B cell (primary cell): Measurements from ENCODE around the gene CNTN4. TPM values are rescaled to one million over a fixed set of nuclear protein-coding genes. Genes with fewer than 3 reads are reported as not detected.

Experiments
- ATAC-seq: fragments of 200-7000 bp; cut with Tn5 transposase; one replicate; pipeline ENCODE4 v1.10.0; 2021; ENCODE audit warnings: low read depth, mild to moderate bottlenecking, moderate number of reproducible peaks, moderate library complexity
- CTCF ChIA-PET: fragments of 350-600 bp; sonication (Branson Sonifier 250); formaldehyde crosslinking; loops from one replicate; lab custom pipeline; 2021; ENCODE audit warnings: antibody characterized with exemption, inconsistent platforms; lab: Charles Lee
- POLR2A ChIA-PET: fragments of 350-600 bp; sonication (Branson Sonifier 250); formaldehyde crosslinking; loops from one replicate; lab custom pipeline; 2021; ENCODE audit warnings: antibody characterized with exemption; lab: Charles Lee
- DNase-seq: peaks from one replicate; pipeline ENCODE4 v3.0.0; 2013
- H2AFZ ChIP-seq: 2 replicates; pipeline ENCODE4 v1.6.1; 2012; ENCODE audit warnings: mild to moderate bottlenecking, low read depth, low read length; ENCODE audit not compliant: insufficient read depth, poor library complexity, severe bottlenecking
- H3K27ac ChIP-seq, 2 donors: 1 replicate in 1 of 2; 2 replicates in 1 of 2; pipeline ENCODE4 v1.5.1; 2012 to 2013; ENCODE audit warnings: low read length in 2 of 2, mild to moderate bottlenecking in 2 of 2, moderate library complexity in 1 of 2
- H3K27me3 ChIP-seq, 4 experiments: fragments of 200-600 bp in 1 of 4; sonication (generic) in 1 of 4; replicated peaks in 1 of 4; 1 replicate in 2 of 4; 2 replicates in 2 of 4; pipeline versions ENCODE4 v1.6.1 to v1.7.0; 2013 to 2016; ENCODE audit warnings: low read length in 3 of 4, mild to moderate bottlenecking in 2 of 4, mixed read lengths in 1 of 4, moderate library complexity in 1 of 4; ENCODE audit not compliant: insufficient read depth in 4 of 4, control insufficient read depth in 3 of 4; ENCODE audit errors: control extremely low read depth in 1 of 4
- H3K36me3 ChIP-seq, 2 experiments: replicated peaks in 1 of 2; 1 replicate in 1 of 2; 2 replicates in 1 of 2; pipeline versions ENCODE4 v1.6.1 to v1.7.1; 2013; ENCODE audit warnings: low read length in 1 of 2; ENCODE audit not compliant: insufficient read depth in 2 of 2, control insufficient read depth in 1 of 2; ENCODE audit errors: control extremely low read depth in 1 of 2, extremely low read depth in 1 of 2
- H3K4me1 ChIP-seq, 2 donors: fragments of 200-600 bp in 1 of 2; sonication (generic) in 1 of 2; 1 replicate in 1 of 2; 2 replicates in 1 of 2; pipeline versions ENCODE4 v1.5.1 to v1.6.1; 2013 to 2017; ENCODE audit warnings: low read length in 2 of 2; ENCODE audit not compliant: control insufficient read depth in 2 of 2, insufficient read depth in 2 of 2
- H3K4me2 ChIP-seq: replicated peaks from 2 replicates; pipeline ENCODE3; 2012; ENCODE audit warnings: mild to moderate bottlenecking, low read depth, low read length; ENCODE audit not compliant: poor library complexity, severe bottlenecking
- H3K4me3 ChIP-seq, 5 experiments: fragments of 200-600 bp in 1 of 5; sonication (generic) in 1 of 5; 1 replicate in 3 of 5; 2 replicates in 2 of 5; pipeline versions ENCODE4 v1.5.1 to v1.7.0; 2011 to 2016; ENCODE audit warnings: low read length in 4 of 5, mild to moderate bottlenecking in 4 of 5, low read depth in 2 of 5, control low read depth in 1 of 5, moderate library complexity in 1 of 5; ENCODE audit not compliant: insufficient read depth in 1 of 5; ENCODE audit errors: control extremely low read depth in 1 of 5, extremely low read depth in 1 of 5
- H3K79me2 ChIP-seq: fragments of 200-600 bp; sonication (generic); one replicate; pipeline ENCODE4 v1.6.0; 2016; ENCODE audit warnings: low read length; ENCODE audit not compliant: control insufficient read depth, insufficient read depth
- H3K9ac ChIP-seq: fragments of 200-600 bp; sonication (generic); 2 replicates; pipeline ENCODE4 v1.6.1; 2017; ENCODE audit warnings: mild to moderate bottlenecking, low read length, moderate library complexity
- H3K9me3 ChIP-seq, 3 donors: one replicate each; pipeline versions ENCODE4 v1.6.1 to v1.7.1; 2013; ENCODE audit warnings: low read length in 2 of 3; ENCODE audit not compliant: control insufficient read depth in 2 of 3, insufficient read depth in 1 of 3; ENCODE audit errors: control extremely low read depth in 1 of 3
- H4K20me1 ChIP-seq: 2 replicates; pipeline ENCODE4 v1.6.0; 2012; ENCODE audit warnings: mild to moderate bottlenecking, low read length; ENCODE audit not compliant: insufficient read depth, control insufficient read depth, poor library complexity, severe bottlenecking
- H3K27ac Mint-ChIP-seq: one replicate; pipeline ENCODE4 v1.8.0; 2021; ENCODE audit warnings: mixed read lengths
- H3K27me3 Mint-ChIP-seq: one replicate; pipeline ENCODE4 v1.8.0; 2021; ENCODE audit warnings: mixed read lengths
- H3K4me1 Mint-ChIP-seq: one replicate; pipeline ENCODE4 v1.8.0; 2021; ENCODE audit warnings: mixed read lengths
- H3K4me3 Mint-ChIP-seq: one replicate; pipeline ENCODE4 v1.8.0; 2021; ENCODE audit warnings: mixed read lengths
- H3K9me3 Mint-ChIP-seq: one replicate; pipeline ENCODE4 v1.8.0; 2022; ENCODE audit warnings: mixed read lengths; ENCODE audit not compliant: insufficient read depth
- CTCF ChIP-seq: fragments of 200-600 bp; IDR thresholded peaks from one replicate; pipeline ENCODE4 v1.8.0; 2022; ENCODE audit warnings: antibody characterized with exemption, mild to moderate bottlenecking
- EZH2 ChIP-seq: IDR thresholded peaks from 2 replicates; pipeline ENCODE4 v1.6.1; 2012; ENCODE audit warnings: borderline replicate concordance, low read depth, mild to moderate bottlenecking, moderate library complexity, low read length; ENCODE audit not compliant: insufficient read depth, poor library complexity, severe bottlenecking
- WGBS: methylation state at CpG from one replicate; pipeline ENCODE4 v1.1.5; 2013; ENCODE audit warnings: missing lambda C conversion rate; ENCODE audit not compliant: insufficient coverage; 5-methylcytosine and 5-hydroxymethylcytosine counted together
- intact Hi-C: fragments of 100-400 bp; cut with micrococcal nuclease; formaldehyde crosslinking; loops from one replicate; pipeline ENCODE4 v1.10.0; 2022
- polyA plus RNA-seq: library from polyadenylated mRNA; depleted of rRNA; stranded (reverse); fragments of >200 nt; gene quantifications from 2 replicates; pipeline ENCODE4 v1.2.3, GENCODE V29; 2012
- total RNA-seq, 2 donors: library from RNA; stranded (reverse); fragments of 120-200 nt in 1 of 2; gene quantifications; 1 replicate in 1 of 2; 2 replicates in 1 of 2; pipeline versions ENCODE4 v1.2.3 to v1.2.4, GENCODE V29; 2013 to 2022

Gene CNTN4
- total and polyA plus RNA-seq, 2 donors (not counting 1 experiment from before 2014, with no cell fraction given), result 0.05 TPM; not detected in 1

- H3K4me2 ChIP-seq, result no peak overlapping the region
- CTCF ChIA-PET, result no interaction called here
- no CpG with 5 or more reads among the region's 5 CpGs for WGBS
These were observed 723.9 kb downstream of the CNTN4 start for GRCh38 chr3:2822611-2823010.

DNA sequence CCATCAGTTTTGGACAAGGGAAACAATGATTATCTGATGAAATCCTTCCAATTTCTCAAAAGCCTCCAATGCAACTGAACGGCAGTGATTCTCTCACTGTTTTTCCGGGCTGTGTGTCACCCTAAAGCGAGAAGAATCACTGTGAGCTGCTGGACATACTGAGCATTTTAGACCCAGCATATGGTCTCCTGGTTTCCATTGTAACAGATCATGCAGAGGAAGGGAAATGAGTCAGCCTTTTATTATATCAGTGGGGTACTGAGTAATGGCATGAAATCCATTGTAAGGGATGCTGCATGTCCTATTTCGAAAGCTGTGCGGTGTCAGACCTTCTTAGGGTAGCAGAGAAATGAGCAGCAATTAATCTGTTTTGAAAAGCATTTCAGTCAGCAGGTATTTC lies 724.4 kb downstream of the CNTN4 start:
- ATAC-seq (no peak), DNase-seq (no peak)
- Histone ChIP-seq H3K9ac (no peak overlapping the region), H3K27me3 (no peaks in the 10 kb centered on the region), H3K27ac (no peak overlapping the region), H3K4me2 (no peak overlapping the region), H3K4me3 (no peak overlapping the region), H3K79me2 (no peaks in the 10 kb centered on the region), H2AFZ (no peak overlapping the region), H3K36me3 (no peaks in the 10 kb centered on the region), H3K4me1 (no peaks in the 10 kb centered on the region), H3K9me3 (no peaks in the 10 kb centered on the region), H4K20me1 (no peaks in the 10 kb centered on the region)
- 72% methylated on average over 3 of the region's 5 CpGs for WGBS
- no peak for TF ChIP-seq EZH2
- TF ChIP-seq CTCF, result no peak
- intact Hi-C loops, result no loop called here
- POLR2A ChIA-PET, result no interaction called here
- Mint-ChIP-seq H3K27ac (no peak overlapping the region), H3K4me1 (no peaks in the 10 kb centered on the region), H3K9me3 (no peaks in the 10 kb centered on the region), H3K4me3 (no peak overlapping the region), H3K27me3 (no peaks in the 10 kb centered on the region)
- CTCF ChIA-PET, result no interaction called here

More at GRCh38 chr3:2822611-2823010, 723.9 kb downstream of the CNTN4 start:
- TF ChIP-seq EZH2 (no peak), CTCF (no peak)
- no peak overlapping the region for H3K27ac ChIP-seq
- POLR2A ChIA-PET, result no interaction called here
- no peak for DNase-seq
- H3K27me3 Mint-ChIP-seq, result no peaks in the 10 kb centered on the region
- H3K4me1 Mint-ChIP-seq, result no peaks in the 10 kb centered on the region
- H3K36me3 ChIP-seq, result no peaks in the 10 kb centered on the region
- no peaks in the 10 kb centered on the region for H3K9me3 ChIP-seq
- ATAC-seq, result no peak
- no peak overlapping the region for H2AFZ ChIP-seq
- no peaks in the 10 kb centered on the region for H3K27me3 ChIP-seq
- no peaks in the 10 kb centered on the region for H4K20me1 ChIP-seq
- H3K27ac Mint-ChIP-seq, result no peak overlapping the region
- no peaks in the 10 kb centered on the region for H3K4me1 ChIP-seq
- no peaks in the 10 kb centered on the region for H3K9me3 Mint-ChIP-seq
- intact Hi-C loops, result no loop called here
- no peak overlapping the region for H3K4me3 ChIP-seq
- no peak overlapping the region for H3K4me3 Mint-ChIP-seq
- no peak overlapping the region for H3K9ac ChIP-seq
- H3K79me2 ChIP-seq, result no peaks in the 10 kb centered on the region
